ENCODE results near the gene LENEP.

DNA sequence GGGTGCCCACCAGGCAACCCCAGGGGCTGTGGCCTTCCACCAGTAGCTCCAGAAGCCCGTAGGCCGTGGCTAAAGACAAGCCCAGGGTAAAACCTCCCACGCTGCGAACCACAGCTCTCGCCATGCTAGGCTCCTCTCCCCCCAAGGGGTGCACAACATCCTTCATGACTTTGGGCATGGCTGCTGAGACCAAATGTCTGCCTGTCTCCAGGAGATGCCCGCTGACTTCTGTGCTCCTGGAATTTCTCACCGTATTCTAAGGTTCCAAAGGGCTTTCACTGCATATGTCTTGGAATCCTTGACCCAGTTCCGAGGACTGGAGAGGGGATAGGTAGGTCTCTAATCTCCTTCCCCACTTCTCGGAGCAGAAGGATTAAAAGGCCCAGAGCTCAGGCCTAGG, 40.1 kb downstream of the LENEP start, which contains the start of the genes DCST1 and DCST2:
- TF ChIP-seq CTCF (conservative IDR thresholded peaks at IDR 0.05 in 1 of 2, IDR thresholded peaks at IDR 0.05 in 1 of 2; ENCODE audit: low read depth in 1 of 2, low read length in 2 of 2) (no peak), EZH2 (IDR thresholded peaks at IDR 0.05; ENCODE audit: low read length, missing control alignments) (no peak)
